Right ventricle myocardium superior (tissue), 1 donor: ENCODE measurements around the gene TRIM17. TPM values are rescaled to one million over a fixed set of nuclear protein-coding genes. Genes with fewer than 3 reads are reported as not detected.
"Not testable (repeated sequence)": the region's sequence is repeated elsewhere in the genome, so short reads cannot be mapped to it uniquely, and the experiment has no call there.

Source experiments
- ATAC-seq: fragments of 200-7000 bp; cut with Tn5 transposase; one replicate; pipeline ENCODE4 v1.9.1; 2020; ENCODE audit warnings: mild to moderate bottlenecking; ENCODE audit not compliant: poor library complexity
- DNase-seq: peaks from one replicate; pipeline ENCODE4 v3.0.0-alpha.2; 2020
- intact Hi-C: fragments of 100-400 bp; cut with DNase I; formaldehyde crosslinking; loops from one replicate; pipeline ENCODE4 v1.11.2; 2022
- total RNA-seq: library from RNA; stranded (reverse); fragmentation: NEBNext Ultra II Directional; extraction: Animal tissue kit (Norgen Biotek cat#: 25700); gene quantifications from one replicate; pipeline ENCODE4 v1.2.1, GENCODE V29; 2021
- donor health status: DM: no; HTN: yes; CAD: no; lungs with severe emphysema.

The TRIM17 gene
- total RNA-seq, 1 donor from 2014 or later: 0.32 TPM

DNA sequence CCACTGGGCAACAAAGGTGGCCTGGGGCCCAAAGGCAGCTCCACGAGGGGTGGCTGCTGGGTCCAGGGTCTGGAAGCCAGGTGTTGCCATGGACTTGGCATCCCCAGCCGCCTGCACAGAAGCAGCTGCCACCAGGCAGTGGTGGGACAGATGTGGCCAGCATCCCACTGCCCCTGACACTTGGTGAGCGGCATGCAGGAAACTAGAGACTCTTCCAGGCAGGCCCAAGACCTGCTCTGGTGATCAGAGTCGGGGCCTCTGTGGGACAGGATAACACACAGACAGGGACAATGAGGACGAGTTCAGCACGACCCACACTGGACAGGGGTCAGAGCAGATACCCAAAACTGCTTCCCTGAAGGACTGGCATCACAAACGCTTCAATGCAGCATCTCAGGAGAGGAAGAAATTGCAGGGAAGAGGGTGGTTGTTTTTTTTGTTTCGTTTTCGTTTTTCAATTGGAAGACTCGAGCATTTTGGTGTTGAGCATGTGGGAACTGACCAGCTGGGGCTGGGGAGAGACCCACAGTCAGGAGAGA is 36.4 kb upstream of the TRIM17 start:
- intact Hi-C loops: no loop called here
- ATAC-seq: no peak
- DNase-seq: no peak

DNA sequence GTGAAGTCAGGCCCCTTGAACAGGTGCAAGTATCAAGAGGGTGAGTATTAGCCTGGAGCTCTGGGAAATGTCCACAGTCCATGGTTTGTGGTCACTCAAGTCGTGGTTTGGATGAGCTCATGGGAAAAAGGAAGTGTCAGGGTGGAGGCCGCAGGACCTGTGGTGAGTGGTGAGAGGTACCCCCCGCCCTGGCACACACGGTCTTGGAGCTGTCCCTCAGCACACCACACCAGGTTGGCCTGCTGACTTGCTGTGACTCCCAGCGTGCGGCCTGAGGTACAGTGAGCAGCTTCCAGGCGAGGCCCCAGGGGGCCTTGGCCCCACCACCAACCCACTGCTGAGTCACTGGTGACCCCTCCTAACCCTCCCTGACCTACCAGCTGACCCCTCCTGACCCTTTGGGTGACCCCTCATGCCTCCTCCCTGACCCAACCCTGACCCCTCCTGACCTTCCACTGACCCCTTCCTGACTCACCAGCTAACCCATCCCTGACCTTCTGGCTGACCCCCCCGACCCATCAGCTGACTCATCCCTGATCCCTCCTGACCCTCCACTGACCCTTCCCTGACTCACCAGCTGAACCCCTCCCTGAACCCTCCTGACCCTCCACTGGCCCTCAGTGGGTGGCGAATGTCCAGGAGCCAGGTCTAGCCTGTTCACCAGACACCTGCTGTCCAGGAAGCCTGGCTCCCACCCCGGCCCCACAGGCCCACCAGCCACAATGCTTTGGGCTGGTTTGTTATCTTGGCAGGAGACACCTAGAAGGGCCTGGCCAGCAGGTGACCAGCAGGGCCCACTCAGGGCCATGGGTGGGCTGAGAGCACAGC is 35.7 kb upstream of the TRIM17 start:
- intact Hi-C loops: no loop called here
- no peak for ATAC-seq
- no peak for DNase-seq

GRCh38 chr1:228450200-228450599 is 33.5 kb upstream of the TRIM17 start:
- ATAC-seq (no peak), DNase-seq (no peak)
- intact Hi-C loops: no loop called here

GRCh38 chr1:228448372-228448771 is 31.7 kb upstream of the TRIM17 start:
- DNase-seq (no peak), ATAC-seq (no peak)
- intact Hi-C loops: no loop called here

DNA sequence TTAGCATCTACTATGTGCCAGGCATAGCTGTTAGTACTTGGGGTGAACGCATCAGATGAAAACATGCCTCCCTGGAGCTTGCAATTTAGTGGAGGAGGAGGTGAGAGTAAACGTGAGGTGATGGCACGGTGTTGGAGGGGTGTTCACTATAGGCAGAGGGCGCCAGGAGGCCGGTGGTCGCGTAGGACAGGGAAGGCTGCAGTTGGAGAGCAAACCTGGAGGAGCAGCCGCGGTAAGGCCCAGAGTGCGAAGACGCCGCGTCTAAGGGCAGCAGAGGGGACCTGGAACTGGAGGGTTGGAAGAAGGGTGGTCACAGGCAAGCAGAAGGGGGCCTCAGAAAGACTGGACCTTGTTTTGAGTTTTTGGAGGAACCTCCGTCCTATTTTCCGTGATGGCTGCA is 30.2 kb upstream of the TRIM17 start:
- intact Hi-C loops: no loop called here
- ATAC-seq (no peak), DNase-seq (no peak)

DNA sequence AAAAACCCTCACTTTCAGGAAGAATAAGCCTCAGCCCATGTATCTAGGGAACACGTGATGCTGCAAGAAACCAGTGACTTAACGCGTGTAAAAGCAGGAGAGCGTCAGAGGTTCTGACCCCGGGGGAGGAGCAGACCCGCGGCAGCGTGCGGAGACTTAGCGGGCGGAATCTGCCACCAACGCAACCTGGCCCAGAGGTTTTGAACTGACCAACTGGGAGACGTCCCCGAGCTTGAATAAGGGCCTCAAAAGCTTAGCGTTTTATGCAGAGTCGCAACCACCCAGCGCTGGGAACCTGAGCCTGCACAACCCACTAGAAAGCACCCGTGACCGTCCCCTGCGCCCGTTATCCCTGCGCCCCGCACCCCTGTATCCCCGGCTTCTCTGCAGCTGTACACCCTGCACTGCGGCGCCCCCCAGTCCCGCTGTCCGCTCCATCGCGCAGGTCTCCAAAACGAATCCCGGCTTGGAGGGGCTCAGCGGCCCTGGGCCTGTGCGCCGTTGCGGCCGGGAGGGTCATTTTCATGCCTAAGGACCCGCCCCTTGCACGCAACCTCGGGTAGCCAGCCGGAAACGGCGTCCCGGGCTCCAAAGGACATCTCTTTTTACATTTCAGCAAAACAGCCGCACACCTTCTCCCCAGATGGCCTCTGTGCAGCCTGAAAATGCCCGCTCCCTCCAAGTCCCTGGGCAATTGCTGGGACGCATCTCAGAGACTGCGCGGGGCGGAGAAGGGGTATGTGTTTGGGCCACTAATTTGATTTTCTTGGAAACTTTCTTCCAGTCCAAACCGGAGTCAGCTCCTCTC is 29.4 kb upstream of the TRIM17 start:
- intact Hi-C loops: no loop called here
- ATAC-seq (peak; percentile 70), DNase-seq (peak; percentile 47)

GRCh38 chr1:228445490-228445842 is 28.8 kb upstream of the TRIM17 start:
- ATAC-seq (no peak), DNase-seq (no peak)
- intact Hi-C loops: no loop called here

DNA sequence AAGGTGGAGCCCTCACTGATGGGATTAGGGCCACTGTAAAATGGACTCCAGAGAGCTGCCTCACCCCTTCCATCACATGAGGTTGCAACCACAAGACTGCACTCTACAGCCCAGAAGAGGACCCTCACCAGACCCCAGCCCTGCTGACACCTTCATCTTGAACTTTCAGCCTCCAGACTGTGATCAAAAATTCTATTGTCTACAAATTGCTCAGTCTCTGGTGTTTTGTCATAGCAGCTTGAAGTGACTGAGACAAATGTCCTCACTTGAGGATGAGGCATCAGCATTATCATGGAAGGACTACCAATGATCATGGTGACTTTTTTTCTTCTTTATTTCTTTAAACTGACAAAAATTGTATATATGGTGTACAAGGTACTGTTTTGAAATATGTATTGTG is 26.7 kb upstream of the TRIM17 start:
- intact Hi-C loops: no loop called here
- ATAC-seq: no peak
- no peak for DNase-seq

GRCh38 chr1:228440761-228441500 is 24.3 kb upstream of the TRIM17 start:
- intact Hi-C loops: no loop called here

GRCh38 chr1:228438266-228438665 is 21.6 kb upstream of the TRIM17 start:
- DNase-seq (no peak), ATAC-seq (no peak)
- intact Hi-C loops: no loop called here

More at GRCh38 chr1:228440761-228441500, 24.3 kb upstream of the TRIM17 start:
- ATAC-seq: no peak
- no peak for DNase-seq

DNA sequence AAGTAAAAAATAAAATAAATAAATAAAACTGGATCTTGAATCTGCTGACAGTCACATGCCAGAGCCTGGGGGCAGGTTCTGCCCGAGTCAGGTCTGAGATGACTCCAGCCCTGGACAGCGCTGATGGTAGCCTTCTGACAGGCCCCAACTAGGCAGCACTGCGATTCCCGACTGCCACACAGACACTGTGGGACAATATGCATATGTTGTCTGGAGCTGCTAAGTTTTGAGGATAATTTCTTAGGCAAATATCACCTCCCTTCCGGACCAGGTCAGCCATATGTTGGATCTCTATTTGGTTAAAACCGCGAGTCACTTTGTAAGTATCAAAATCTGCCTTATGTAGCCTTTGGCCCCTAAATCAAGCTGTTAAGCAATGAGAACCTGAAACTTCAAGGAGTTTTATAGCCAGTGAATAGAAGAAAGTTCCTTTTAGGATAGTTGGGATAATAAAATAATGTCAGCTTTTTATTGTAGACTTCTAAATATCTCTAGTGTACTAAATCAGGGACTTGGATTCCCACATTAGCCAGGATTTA is 20.8 kb upstream of the TRIM17 start:
- ATAC-seq (no peak), DNase-seq (no peak)
- intact Hi-C loops: no loop called here

DNA sequence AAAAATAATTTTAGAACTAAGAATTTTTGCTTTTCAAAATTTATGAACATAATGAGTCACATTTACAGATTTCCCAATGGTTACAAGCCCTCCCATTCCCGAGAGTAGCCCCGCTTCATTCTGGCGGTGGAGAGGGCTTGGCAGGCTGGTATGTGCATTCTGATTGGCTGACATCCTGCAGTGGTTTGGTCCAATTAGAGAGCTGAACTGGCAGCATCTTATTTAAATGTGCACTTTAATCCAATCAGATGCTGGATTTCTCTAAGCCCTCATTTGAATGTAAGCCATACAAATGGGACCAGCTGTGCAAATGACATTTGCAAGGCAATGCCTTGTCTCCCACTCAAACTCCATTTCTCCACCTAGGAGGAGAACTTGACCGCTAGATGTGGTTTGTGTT is 18.0 kb upstream of the TRIM17 start:
- ATAC-seq (no peak), DNase-seq (no peak)
- intact Hi-C loops: no loop called here

DNA sequence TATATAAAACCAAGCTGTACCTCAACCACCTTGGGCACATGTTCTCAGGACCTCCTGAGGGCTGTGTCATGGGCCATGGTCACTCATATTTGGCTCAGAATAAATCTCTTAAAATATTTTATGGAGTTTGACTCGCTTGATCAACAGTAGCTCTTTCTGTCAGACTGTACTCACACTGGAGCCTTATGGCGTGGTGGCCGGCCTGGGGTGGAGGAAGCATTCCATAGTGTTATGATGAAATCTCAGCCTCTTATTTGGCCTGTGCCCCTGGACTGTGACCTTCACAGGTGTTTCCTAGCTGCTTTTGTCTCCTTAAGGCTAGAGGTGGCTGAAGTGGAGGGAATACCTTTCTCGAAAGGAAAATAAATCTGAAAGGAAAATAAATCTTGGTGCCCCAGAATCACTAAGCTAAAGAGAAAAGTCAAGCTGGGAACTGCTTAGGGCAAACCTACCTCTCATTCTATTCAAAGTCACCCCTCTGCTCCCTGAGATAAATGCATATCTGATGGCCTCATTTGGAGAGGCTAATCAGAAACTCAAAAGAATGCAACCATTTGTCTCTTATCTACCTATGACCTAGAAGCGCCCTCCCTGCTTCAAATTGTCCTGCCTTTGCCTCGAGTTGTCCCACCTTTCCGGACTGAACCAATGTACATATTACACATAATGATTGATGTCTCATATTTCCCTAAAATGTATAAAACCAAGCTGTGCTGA is 16.8 kb upstream of the TRIM17 start:
- DNase-seq, ATAC-seq, intact Hi-C loops: not testable (repeated sequence)

GRCh38 chr1:228430243-228430642 is 13.6 kb upstream of the TRIM17 start:
- no peak for ATAC-seq
- intact Hi-C loops: no loop called here
- no peak for DNase-seq

GRCh38 chr1:228429698-228430097 is 13.0 kb upstream of the TRIM17 start:
- no peak for DNase-seq
- ATAC-seq: no peak
- intact Hi-C loops: no loop called here

DNA sequence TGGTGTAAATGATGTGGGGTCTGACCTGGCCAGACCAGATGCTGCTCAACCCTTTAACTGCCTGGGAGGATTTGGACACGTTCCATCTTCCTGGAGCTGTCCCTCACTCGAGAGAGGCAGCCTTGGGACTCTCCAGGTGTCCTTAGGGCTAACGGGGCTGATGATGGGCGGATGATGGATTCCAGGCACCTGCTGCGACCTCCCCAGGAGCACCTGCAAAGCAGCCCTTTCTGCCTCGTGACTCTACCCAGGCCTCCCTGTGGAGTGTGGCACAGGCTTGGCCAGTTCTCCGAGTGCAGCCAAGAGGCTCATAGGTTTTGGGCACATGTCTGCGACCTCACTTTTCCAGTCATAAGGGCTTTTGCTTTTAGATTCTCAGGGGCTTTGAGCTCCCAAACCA is 12.3 kb upstream of the TRIM17 start:
- no peak for DNase-seq
- intact Hi-C loops: no loop called here

GRCh38 chr1:228428412-228428811 is 11.8 kb upstream of the TRIM17 start:
- no peak for ATAC-seq
- no peak for DNase-seq
- intact Hi-C loops: no loop called here

More for the DNA sequence above, 12.3 kb upstream of the TRIM17 start:
- ATAC-seq: no peak

- ATAC-seq (no peak), DNase-seq (no peak)
- intact Hi-C loops: no loop called here
Measured at GRCh38 chr1:228426518-228427175, 10.0 kb upstream of the TRIM17 start.
